Breast epithelium (tissue), 4 donors: ENCODE data around the gene TSPEAR. TPM values are rescaled to one million over a fixed set of nuclear protein-coding genes. Genes with fewer than 3 reads are reported as not detected.

Experiments
- DNase-seq, 2 donors: peaks; one replicate each; pipeline ENCODE4 v3.0.0-alpha.2; 2019; ENCODE audit warnings: low spot score in 2 of 2
- H3K27ac ChIP-seq, 2 donors: fragments of 200-600 bp; sonication (generic) in 1 of 2; one replicate each; pipeline ENCODE4 v1.5.1; 2016 to 2019; ENCODE audit warnings: mild to moderate bottlenecking in 1 of 2
- H3K27me3 ChIP-seq, 2 donors: fragments of 200-600 bp; sonication (generic) in 1 of 2; one replicate each; pipeline versions ENCODE4 v1.5.1 to v1.6.0; 2017 to 2019; ENCODE audit warnings: control low read depth in 1 of 2, mild to moderate bottlenecking in 1 of 2
- H3K36me3 ChIP-seq: fragments of 200-600 bp; one replicate; pipeline ENCODE4 v1.5.1; 2019
- H3K4me1 ChIP-seq, 2 donors: fragments of 200-600 bp; sonication (generic); one replicate each; pipeline ENCODE4 v1.5.1; 2016 to 2019; ENCODE audit warnings: control low read depth in 1 of 2
- H3K4me3 ChIP-seq, 3 donors: fragments of 200-600 bp; sonication (generic); 1 replicate in 2 of 3; 2 replicates in 1 of 3; pipeline ENCODE4 v1.5.1; 2016 to 2019; ENCODE audit warnings: mild to moderate bottlenecking in 3 of 3, moderate library complexity in 2 of 3
- H3K9me3 ChIP-seq, 2 donors: fragments of 200-600 bp; sonication (generic) in 1 of 2; one replicate each; pipeline ENCODE4 v1.5.1; 2016 to 2019; ENCODE audit warnings: control low read depth in 1 of 2
- CTCF ChIP-seq, 3 donors: fragments of 450-650 bp; IDR thresholded peaks; one replicate each; pipeline ENCODE4 v1.5.1; 2016 to 2017; ENCODE audit warnings: antibody characterized with exemption in 3 of 3, mild to moderate bottlenecking in 3 of 3, moderate library complexity in 3 of 3
- POLR2A ChIP-seq: fragments of 450-650 bp; IDR thresholded peaks from one replicate; pipeline ENCODE4 v1.6.1; 2016; ENCODE audit warnings: antibody characterized with exemption, mild to moderate bottlenecking, moderate library complexity
- POLR2AphosphoS5 ChIP-seq, 3 donors: sonication (generic); formaldehyde crosslinking; IDR thresholded peaks; one replicate each; pipeline ENCODE4 v1.6.1; 2017; ENCODE audit warnings: antibody characterized with exemption in 3 of 3
- intact Hi-C: fragments of 100-400 bp; cut with DNase I; formaldehyde crosslinking; loops from one replicate; pipeline ENCODE4 v1.15.1; 2023; ENCODE audit warnings: low total_unique reads
- total RNA-seq, 3 donors: library from RNA; depleted of rRNA; stranded (reverse); fragments of >200 nt; gene quantifications; one replicate each; pipeline ENCODE4 v1.1.0, GENCODE V29; 2016

TSPEAR gene
- total RNA-seq, 3 donors from 2014 or later = 0.15 TPM; not detected in 2

GRCh38 chr21:44716984-44717383, 5.6 kb upstream of the TSPEAR start:
- Histone ChIP-seq H3K36me3 (no peaks in the 10 kb centered on the region), H3K27ac (no peak overlapping the region), H3K27me3 (peaks cover 5 to 37% of the 10 kb centered on the region in 2 donors), H3K9me3 (no peaks in the 10 kb centered on the region), H3K4me3 (no peak overlapping the region), H3K4me1 (peaks cover 0 to 2% of the 10 kb centered on the region in 2 donors)
- intact Hi-C loops = no loop called here
- TF ChIP-seq POLR2A (no peak), CTCF (IDR thresholded peaks at IDR 0.05) (no peak), POLR2AphosphoS5 (IDR thresholded peaks at IDR 0.05) (no peak)
- DNase-seq = no peak

GRCh38 chr21:44714905-44715304, 3.5 kb upstream of the TSPEAR start:
- H3K4me1 ChIP-seq = peaks cover 0 to 6% of the 10 kb centered on the region in 2 donors
- DNase-seq = no peak
- H3K36me3 ChIP-seq = no peaks in the 10 kb centered on the region
- intact Hi-C loops = no loop called here
- TF ChIP-seq POLR2AphosphoS5 (IDR thresholded peaks at IDR 0.05) = no peak
- TF ChIP-seq CTCF (IDR thresholded peaks at IDR 0.05) = no peak
- no peak for TF ChIP-seq POLR2A
- peaks cover 5 to 58% of the 10 kb centered on the region in 2 donors for H3K27me3 ChIP-seq
- H3K9me3 ChIP-seq = no peaks in the 10 kb centered on the region
- no peak overlapping the region for H3K4me3 ChIP-seq
- no peak overlapping the region for H3K27ac ChIP-seq

GRCh38 chr21:44713846-44714245, 2.5 kb upstream of the TSPEAR start:
- H3K27ac ChIP-seq = no peak overlapping the region
- no peak overlapping the region for H3K4me3 ChIP-seq
- intact Hi-C loops = no loop called here
- H3K9me3 ChIP-seq = no peaks in the 10 kb centered on the region
- no peaks in the 10 kb centered on the region for H3K36me3 ChIP-seq
- no peak for DNase-seq
- H3K4me1 ChIP-seq = peaks cover 0 to 13% of the 10 kb centered on the region in 2 donors
- TF ChIP-seq POLR2A = no peak
- TF ChIP-seq CTCF (IDR thresholded peaks at IDR 0.05) = no peak
- H3K27me3 ChIP-seq = peaks cover 5 to 68% of the 10 kb centered on the region in 2 donors

- Histone ChIP-seq H3K4me1 (peaks cover 0 to 13% of the 10 kb centered on the region in 2 donors), H3K27me3 (peaks cover 5 to 72% of the 10 kb centered on the region in 2 donors)
Observed at GRCh38 chr21:44713130-44713529, 1.8 kb upstream of the TSPEAR start.

More at GRCh38 chr21:44713130-44713529, 1.8 kb upstream of the TSPEAR start:
- DNase-seq = no peak
- no peaks in the 10 kb centered on the region for H3K9me3 ChIP-seq
- H3K4me3 ChIP-seq = no peak overlapping the region
- intact Hi-C loops = no loop called here
- H3K36me3 ChIP-seq = no peaks in the 10 kb centered on the region
- no peak overlapping the region for H3K27ac ChIP-seq
- TF ChIP-seq CTCF (IDR thresholded peaks at IDR 0.05) = no peak
- TF ChIP-seq POLR2AphosphoS5 (IDR thresholded peaks at IDR 0.05) = no peak
- no peak for TF ChIP-seq POLR2A
